ENCODE measurements around the gene SRRM2. TPM values are rescaled to one million over a fixed set of nuclear protein-coding genes. Genes with fewer than 3 reads are reported as not detected.

Gene SRRM2
- total RNA-seq, 1 experiment from 2014 or later = 617 TPM

DNA sequence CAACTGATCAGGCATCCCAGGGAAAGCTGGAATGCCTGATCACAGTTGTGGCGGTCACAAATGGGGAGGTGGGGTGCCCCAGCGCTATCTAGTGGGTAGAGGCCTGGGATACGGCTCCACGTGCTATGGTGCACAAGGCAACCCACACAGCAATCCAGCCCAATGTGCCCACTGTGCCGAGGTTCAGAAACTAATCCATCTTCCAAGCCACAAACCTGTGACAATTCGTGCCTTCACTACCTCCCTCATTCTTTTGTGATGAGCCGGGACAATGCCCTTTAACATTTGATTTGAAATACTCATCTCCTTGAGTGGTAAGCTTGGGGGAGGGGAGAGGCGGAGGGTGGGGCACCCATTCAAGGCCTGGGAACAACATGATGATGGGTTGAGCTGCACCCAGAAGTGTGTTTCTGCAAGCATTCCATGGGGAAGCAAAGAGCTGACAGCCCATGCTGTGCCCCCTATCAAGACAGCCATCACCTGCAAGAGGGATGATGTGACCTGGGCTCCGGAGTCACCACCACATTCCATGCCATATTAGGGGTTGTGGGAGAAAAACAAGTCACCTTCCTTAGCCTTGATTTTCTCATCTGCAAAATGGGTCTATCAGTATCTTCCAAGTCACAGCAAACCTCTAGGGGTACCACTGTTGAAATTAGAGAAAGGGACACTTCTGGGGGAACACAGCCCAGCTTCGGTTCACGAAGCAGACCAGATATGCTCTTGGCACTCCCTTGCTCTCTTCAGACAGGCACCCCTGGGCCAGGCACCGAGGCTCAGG, 20.9 kb downstream of the SRRM2 start:
- no peak for DNase-seq (ENCODE audit: low read depth, low spot score)
- CTCF ChIA-PET = interaction anchor here (0.6 kb wide), 1 partner anchor 147 kb away, joined by 3 read pairs; no protein-coding TSS in a partner anchor
- POLR2A ChIA-PET = interaction anchor here (0.6 to 0.7 kb wide), 2 partner anchors 102 to 1519 kb away, joined by 3 to 6 read pairs; no protein-coding TSS in a partner anchor

DNA sequence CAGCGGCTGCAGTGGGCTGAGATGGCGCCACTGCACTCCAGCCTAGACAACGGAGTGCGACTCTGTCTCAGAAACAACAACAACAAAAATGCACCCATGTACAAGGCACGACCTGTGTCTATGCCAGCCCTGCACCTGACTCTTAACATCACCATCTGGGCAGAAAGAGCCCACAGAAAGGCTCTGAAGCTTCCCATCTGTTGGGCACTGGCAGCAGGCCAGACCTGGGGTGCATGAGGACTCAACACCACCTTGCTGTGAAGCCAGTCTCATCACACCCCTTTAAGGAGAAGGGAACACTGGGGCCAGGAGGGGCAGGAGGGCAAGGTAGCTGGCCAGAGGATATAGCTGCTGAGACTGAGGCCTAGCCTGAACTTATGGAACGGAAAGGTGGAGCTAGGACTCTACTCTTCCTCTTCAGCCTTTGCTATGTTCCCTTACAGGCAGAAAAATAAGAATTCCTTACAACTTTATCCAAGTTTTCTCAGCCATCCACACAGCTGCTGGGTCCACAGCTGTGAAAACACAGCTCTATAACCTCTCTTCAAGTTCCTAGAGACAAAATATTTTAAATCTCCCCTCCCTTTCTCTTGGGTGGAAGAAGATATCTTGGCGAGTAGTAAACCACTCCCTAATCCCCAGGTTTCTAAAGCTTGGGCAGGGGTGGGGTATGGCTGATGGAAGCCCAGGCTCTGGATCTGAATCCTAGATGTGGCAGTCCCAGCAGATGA, 21.9 kb downstream of the SRRM2 start:
- DNase-seq (ENCODE audit: low read depth, low spot score) (no peak), ATAC-seq (no peak)
- intact Hi-C loops (cut with micrococcal nuclease; ENCODE audit: unreplicated experiment) (loop anchor here (5.0 kb wide), 1 partner anchor 63 kb away; no protein-coding TSS in a partner anchor), in situ Hi-C loops (cut with HindIII; ENCODE audit: low pct_unique_long_range_greater_than_20kb, low sequenced_read_pairs) (no loop called here)
- H3K4me3 ChIP-seq (ENCODE audit: low read depth in 2 of 2, low read length in 2 of 2) = peak overlapping the region in 1 of 2 experiments; percentile 88; a peak in 2 of 4 replicates
- peaks cover 69% of the 10 kb centered on the region for H3K4me1 ChIP-seq (ENCODE audit: control insufficient read depth, insufficient read depth, low read length)
- TSS peak; percentile 58 for BruUV-seq (replicated peaks)
- POLR2A ChIA-PET = interaction anchor here (0.6 to 0.7 kb wide), 3 partner anchors 101 to 1519 kb away, joined by 3 to 6 read pairs (median 4); no protein-coding TSS in a partner anchor
- no peaks in the 10 kb centered on the region for H3K27me3 ChIP-seq (ENCODE audit: control insufficient read depth, insufficient read depth, low read length)
- H3K9me3 ChIP-seq (ENCODE audit: control insufficient read depth, insufficient read depth, low read depth, low read length) = no peaks in the 10 kb centered on the region
- TF ChIP-seq TCF7L2 (IDR thresholded peaks at IDR 0.05; ENCODE audit: low read depth, low read length) = no peak
- TF ChIP-seq POLR2AphosphoS5 (IDR thresholded peaks at IDR 0.05; ENCODE audit: low read depth, low read length) = no peak
- TF ChIP-seq, protein P1, sequence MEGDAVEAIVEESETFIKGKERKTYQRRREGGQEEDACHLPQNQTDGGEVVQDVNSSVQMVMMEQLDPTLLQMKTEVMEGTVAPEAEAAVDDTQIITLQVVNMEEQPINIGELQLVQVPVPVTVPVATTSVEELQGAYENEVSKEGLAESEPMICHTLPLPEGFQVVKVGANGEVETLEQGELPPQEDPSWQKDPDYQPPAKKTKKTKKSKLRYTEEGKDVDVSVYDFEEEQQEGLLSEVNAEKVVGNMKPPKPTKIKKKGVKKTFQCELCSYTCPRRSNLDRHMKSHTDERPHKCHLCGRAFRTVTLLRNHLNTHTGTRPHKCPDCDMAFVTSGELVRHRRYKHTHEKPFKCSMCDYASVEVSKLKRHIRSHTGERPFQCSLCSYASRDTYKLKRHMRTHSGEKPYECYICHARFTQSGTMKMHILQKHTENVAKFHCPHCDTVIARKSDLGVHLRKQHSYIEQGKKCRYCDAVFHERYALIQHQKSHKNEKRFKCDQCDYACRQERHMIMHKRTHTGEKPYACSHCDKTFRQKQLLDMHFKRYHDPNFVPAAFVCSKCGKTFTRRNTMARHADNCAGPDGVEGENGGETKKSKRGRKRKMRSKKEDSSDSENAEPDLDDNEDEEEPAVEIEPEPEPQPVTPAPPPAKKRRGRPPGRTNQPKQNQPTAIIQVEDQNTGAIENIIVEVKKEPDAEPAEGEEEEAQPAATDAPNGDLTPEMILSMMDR (IDR thresholded peaks at IDR 0.05) = no peak
- no peak for TF ChIP-seq SIN3A (IDR thresholded peaks at IDR 0.05; ENCODE audit: borderline replicate concordance, insufficient read depth, low read depth, low read length)
- TF ChIP-seq, protein P2, sequence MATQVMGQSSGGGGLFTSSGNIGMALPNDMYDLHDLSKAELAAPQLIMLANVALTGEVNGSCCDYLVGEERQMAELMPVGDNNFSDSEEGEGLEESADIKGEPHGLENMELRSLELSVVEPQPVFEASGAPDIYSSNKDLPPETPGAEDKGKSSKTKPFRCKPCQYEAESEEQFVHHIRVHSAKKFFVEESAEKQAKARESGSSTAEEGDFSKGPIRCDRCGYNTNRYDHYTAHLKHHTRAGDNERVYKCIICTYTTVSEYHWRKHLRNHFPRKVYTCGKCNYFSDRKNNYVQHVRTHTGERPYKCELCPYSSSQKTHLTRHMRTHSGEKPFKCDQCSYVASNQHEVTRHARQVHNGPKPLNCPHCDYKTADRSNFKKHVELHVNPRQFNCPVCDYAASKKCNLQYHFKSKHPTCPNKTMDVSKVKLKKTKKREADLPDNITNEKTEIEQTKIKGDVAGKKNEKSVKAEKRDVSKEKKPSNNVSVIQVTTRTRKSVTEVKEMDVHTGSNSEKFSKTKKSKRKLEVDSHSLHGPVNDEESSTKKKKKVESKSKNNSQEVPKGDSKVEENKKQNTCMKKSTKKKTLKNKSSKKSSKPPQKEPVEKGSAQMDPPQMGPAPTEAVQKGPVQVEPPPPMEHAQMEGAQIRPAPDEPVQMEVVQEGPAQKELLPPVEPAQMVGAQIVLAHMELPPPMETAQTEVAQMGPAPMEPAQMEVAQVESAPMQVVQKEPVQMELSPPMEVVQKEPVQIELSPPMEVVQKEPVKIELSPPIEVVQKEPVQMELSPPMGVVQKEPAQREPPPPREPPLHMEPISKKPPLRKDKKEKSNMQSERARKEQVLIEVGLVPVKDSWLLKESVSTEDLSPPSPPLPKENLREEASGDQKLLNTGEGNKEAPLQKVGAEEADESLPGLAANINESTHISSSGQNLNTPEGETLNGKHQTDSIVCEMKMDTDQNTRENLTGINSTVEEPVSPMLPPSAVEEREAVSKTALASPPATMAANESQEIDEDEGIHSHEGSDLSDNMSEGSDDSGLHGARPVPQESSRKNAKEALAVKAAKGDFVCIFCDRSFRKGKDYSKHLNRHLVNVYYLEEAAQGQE (IDR thresholded peaks at IDR 0.05; ENCODE audit: insufficient read depth in 1 of 2, low read depth in 2 of 2, low read length in 1 of 2) = no peak
- peak overlapping the region; percentile 98 for H3K27ac ChIP-seq (ENCODE audit: low read length)
- CTCF ChIA-PET = no interaction called here
- H3K36me3 ChIP-seq (ENCODE audit: control insufficient read depth, insufficient read depth, low read length) = peaks cover 9% of the 10 kb centered on the region

More for the DNA sequence above, 20.9 kb downstream of the SRRM2 start:
- H3K36me3 ChIP-seq (ENCODE audit: control insufficient read depth, insufficient read depth, low read length) = peaks cover 9% of the 10 kb centered on the region
- TF ChIP-seq, protein P2 (IDR thresholded peaks at IDR 0.05; ENCODE audit: insufficient read depth in 1 of 2, low read depth in 2 of 2, low read length in 1 of 2) = no peak
- TF ChIP-seq POLR2AphosphoS5 (IDR thresholded peaks at IDR 0.05; ENCODE audit: low read depth, low read length) (no peak), SIN3A (IDR thresholded peaks at IDR 0.05; ENCODE audit: borderline replicate concordance, insufficient read depth, low read depth, low read length) (no peak), TCF7L2 (IDR thresholded peaks at IDR 0.05; ENCODE audit: low read depth, low read length) (no peak)
- TF ChIP-seq, protein P1 (IDR thresholded peaks at IDR 0.05) = no peak
- H3K4me1 ChIP-seq (ENCODE audit: control insufficient read depth, insufficient read depth, low read length) = peaks cover 77% of the 10 kb centered on the region
- in situ Hi-C loops (cut with HindIII; ENCODE audit: low pct_unique_long_range_greater_than_20kb, low sequenced_read_pairs) (no loop called here), intact Hi-C loops (cut with micrococcal nuclease; ENCODE audit: unreplicated experiment) (loop anchor here (5.0 kb wide), 1 partner anchor 64 kb away; no protein-coding TSS in a partner anchor)
- peak overlapping the region; percentile 98 for H3K27ac ChIP-seq (ENCODE audit: low read length)
- no TSS peak for BruUV-seq (replicated peaks)
- no peaks in the 10 kb centered on the region for H3K27me3 ChIP-seq (ENCODE audit: control insufficient read depth, insufficient read depth, low read length)
- no peak overlapping the region for H3K4me3 ChIP-seq (ENCODE audit: low read depth in 2 of 2, low read length in 2 of 2)
- no peaks in the 10 kb centered on the region for H3K9me3 ChIP-seq (ENCODE audit: control insufficient read depth, insufficient read depth, low read depth, low read length)
- no peak for ATAC-seq

All from Panc1 (cell line).